ENCODE measurements around the gene TSHZ2.

TSHZ2 gene

GRCh38 chr20:53162251-53162835 lies 190.2 kb downstream of the TSHZ2 start:
- TF ChIP-seq CTCF (conservative IDR thresholded peaks at IDR 0.05; ENCODE audit: low read depth, low read length) = peak; percentile 36
- peak; percentile 64 for DNase-seq (ENCODE audit: low read depth)
- no peak overlapping the region for H3K4me3 ChIP-seq (ENCODE audit: low read depth, low read length)

- DNase-seq (ENCODE audit: low read depth) = peak; percentile 17
- TF ChIP-seq CTCF (conservative IDR thresholded peaks at IDR 0.05; ENCODE audit: low read depth, low read length) = no peak
- H3K4me3 ChIP-seq (ENCODE audit: low read depth, low read length) = no peak overlapping the region
These were observed 191.3 kb downstream of the TSHZ2 start for GRCh38 chr20:53163486-53163885.

GRCh38 chr20:53164072-53164471 lies 191.9 kb downstream of the TSHZ2 start:
- DNase-seq (ENCODE audit: low read depth) = no peak
- no peak overlapping the region for H3K4me3 ChIP-seq (ENCODE audit: low read depth, low read length)

GRCh38 chr20:53165452-53165851 lies 193.3 kb downstream of the TSHZ2 start:
- DNase-seq (ENCODE audit: low read depth) = no peak
- H3K4me3 ChIP-seq (ENCODE audit: low read depth, low read length) = no peak overlapping the region
- TF ChIP-seq CTCF (conservative IDR thresholded peaks at IDR 0.05; ENCODE audit: low read depth, low read length) = no peak

More at GRCh38 chr20:53164072-53164471, 191.9 kb downstream of the TSHZ2 start:
- TF ChIP-seq CTCF (conservative IDR thresholded peaks at IDR 0.05; ENCODE audit: low read depth, low read length) = no peak

- no peak for TF ChIP-seq CTCF (conservative IDR thresholded peaks at IDR 0.05; ENCODE audit: low read depth, low read length)
- no peak for DNase-seq (ENCODE audit: low read depth)
- H3K4me3 ChIP-seq (ENCODE audit: low read depth, low read length) = no peak overlapping the region
These were observed 196.3 kb downstream of the TSHZ2 start for GRCh38 chr20:53168491-53168890.

GRCh38 chr20:53170196-53170595 lies 198.0 kb downstream of the TSHZ2 start:
- DNase-seq (ENCODE audit: low read depth) = no peak
- H3K4me3 ChIP-seq (ENCODE audit: low read depth, low read length) = no peak overlapping the region
- no peak for TF ChIP-seq CTCF (conservative IDR thresholded peaks at IDR 0.05; ENCODE audit: low read depth, low read length)

GRCh38 chr20:53171065-53171464 lies 198.9 kb downstream of the TSHZ2 start:
- H3K4me3 ChIP-seq (ENCODE audit: low read depth, low read length) = no peak overlapping the region
- no peak for DNase-seq (ENCODE audit: low read depth)
- no peak for TF ChIP-seq CTCF (conservative IDR thresholded peaks at IDR 0.05; ENCODE audit: low read depth, low read length)
